ENCODE results near the gene ATP1A4. TPM values are rescaled to one million over a fixed set of nuclear protein-coding genes. Genes with fewer than 3 reads are reported as not detected.

Gene ATP1A4
- total RNA-seq, 1 donor from 2014 or later: not detected

DNA sequence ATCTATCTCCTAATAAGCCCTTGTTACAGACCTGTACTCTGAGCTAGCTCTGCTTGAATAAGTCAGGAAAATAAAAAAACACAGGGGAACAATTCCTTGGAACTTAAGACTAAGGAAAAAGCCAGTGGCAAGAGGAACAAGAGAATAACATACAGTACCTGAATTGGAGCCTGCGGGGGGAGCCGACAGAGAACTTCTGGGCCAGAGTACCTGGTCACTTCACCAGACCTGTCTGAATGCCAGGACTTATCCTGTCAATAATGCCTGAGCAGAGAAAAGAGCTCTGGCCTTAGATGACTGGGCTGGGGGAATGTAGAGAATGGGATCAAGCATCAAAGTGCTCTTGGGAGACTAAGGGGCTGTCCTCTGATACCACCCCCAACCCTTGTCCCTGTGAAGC, 68.9 kb downstream of the ATP1A4 start:
- DNase-seq (ENCODE audit: low spot score in 2 of 2): no peak
- no peak for FAIRE-seq

DNA sequence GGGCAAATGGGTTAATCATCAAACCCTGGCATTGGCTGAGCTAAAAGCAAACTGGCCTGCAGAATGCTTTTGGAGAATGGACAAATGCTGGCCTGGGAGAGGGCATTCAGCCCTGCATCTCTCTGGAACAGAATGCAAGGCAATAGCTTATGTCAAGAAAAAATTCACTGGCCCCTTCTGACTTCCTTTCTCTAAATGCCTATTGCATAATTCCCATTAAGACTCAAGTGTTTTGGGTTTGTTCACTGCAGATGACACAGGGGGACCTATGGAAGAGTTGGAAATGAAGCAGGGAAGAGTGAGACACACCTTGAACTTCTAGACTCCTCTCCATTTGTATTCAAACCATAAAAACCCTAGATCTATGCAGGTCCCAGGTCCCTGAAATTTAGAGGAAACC, 69.7 kb downstream of the ATP1A4 start:
- no peak for FAIRE-seq
- DNase-seq (ENCODE audit: low spot score in 2 of 2): no peak

DNA sequence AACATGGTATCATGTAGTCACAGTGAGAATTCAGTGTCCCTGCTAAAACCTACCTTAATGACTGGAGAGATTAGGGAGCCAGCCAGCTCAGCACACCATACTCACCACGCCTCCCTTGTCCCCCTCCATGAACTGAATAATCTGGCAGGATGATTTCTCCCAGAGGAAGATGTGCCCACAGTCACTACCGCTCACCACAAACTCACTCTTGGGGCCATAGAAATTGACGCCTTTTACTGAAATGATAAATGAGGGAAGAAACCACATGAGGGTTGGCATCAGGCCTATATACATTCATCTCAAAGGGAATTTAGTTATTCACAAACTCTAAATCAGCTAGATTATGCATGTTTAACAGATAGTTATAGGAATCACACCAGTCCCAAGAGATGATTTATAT, 71.1 kb downstream of the ATP1A4 start:
- no peak for FAIRE-seq
- DNase-seq (ENCODE audit: low spot score in 2 of 2): no peak

DNA sequence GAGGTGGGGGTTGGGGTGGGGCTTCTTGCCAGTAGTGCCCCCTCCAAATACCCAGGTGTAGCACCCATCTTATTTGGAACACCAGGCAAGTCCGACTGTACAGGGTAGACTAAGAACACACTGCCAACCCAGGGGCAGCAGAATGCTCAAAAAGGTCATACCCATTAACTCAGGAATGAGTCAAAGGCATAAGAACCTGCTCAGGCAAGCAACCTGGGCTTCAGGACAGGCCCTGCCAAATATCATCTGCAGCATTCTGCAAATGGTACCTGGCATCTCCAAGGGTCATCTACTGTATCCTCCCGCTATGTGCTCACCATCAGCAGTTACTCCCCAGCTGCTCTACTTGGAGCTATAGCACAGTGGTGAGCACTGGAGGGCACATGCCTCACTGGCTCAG, 73.2 kb downstream of the ATP1A4 start:
- FAIRE-seq (no peak), DNase-seq (ENCODE audit: low spot score in 2 of 2) (no peak)

DNA sequence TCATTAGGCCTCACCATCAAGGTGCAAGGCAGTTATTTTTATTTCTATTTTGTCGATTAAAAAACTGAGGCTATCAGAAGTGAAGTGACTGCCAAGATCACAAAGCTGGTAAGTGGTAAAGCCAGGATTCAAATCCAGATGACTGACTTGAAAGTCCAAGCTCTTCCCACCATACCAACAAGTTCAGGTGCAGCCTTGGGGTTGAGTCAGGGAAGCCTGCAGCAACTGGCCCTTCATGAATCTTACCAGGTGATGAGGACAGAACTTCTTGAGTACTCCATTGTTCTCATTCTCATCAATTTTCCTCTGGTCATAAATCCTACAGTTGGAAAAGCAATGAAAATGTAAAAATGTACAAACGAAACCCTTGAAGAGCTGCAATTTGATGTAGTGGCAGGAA, 73.9 kb downstream of the ATP1A4 start:
- FAIRE-seq: no peak
- no peak for DNase-seq (ENCODE audit: low spot score in 2 of 2)

DNA sequence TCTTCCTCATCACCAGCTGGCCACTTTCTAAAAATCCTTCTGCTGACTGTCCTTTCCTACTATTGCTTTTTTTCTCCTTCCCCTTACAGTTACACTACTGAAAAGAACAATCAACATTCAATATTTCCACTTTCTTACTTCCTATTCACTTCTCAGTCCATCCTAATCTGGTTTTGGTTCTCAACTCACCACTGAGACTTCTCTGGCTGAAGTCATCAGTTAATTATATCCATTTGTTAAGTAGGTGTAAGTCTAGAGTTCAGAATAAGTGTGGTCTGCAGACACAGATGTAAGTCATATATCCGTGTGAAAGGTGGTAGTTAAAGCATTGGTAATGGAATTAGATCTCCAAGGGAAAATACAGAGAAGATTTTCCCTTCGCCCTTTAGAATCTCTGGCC, 75.2 kb downstream of the ATP1A4 start:
- no peak for DNase-seq (ENCODE audit: low spot score in 2 of 2)
- no peak for FAIRE-seq

DNA sequence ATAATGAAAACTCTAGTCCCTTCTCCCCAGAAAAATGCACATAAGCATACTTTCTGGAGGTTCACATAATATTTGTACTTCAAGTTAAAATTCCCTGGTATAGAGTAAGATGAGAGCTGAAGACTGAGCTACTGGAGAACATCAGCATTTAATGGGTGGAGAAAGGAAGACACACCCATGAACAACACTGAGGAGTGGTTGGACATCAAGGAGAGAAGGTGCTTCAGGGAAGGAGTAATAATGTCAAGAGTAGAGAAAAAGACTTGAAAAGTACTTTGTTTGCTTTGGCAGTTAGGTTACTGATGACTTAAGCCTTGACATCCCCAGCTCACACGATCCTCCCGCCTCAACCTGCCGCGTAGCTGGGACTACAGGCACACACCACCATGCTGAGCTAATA, 75.6 kb downstream of the ATP1A4 start:
- FAIRE-seq (no peak), DNase-seq (ENCODE audit: low spot score in 2 of 2) (no peak)

DNA sequence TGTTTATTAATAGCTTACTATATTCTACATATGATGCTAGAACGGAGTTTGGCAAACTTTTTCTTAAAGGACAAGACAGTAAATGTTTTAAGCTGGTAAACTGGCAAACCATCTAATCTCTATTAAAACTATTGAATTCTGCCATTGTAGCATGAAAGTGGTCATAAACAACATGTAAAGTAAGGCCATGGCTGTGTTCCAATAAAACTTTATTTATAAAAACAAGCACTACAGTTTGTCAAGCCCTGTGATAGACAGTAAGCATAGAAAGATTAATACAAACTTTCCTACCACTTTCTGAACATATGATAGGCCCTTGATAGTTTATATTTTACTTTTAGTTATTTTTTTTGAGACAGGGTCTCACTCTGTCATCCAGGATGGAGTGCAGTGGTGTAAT, 76.2 kb downstream of the ATP1A4 start:
- FAIRE-seq (no peak), DNase-seq (ENCODE audit: low spot score in 2 of 2) (no peak)

DNA sequence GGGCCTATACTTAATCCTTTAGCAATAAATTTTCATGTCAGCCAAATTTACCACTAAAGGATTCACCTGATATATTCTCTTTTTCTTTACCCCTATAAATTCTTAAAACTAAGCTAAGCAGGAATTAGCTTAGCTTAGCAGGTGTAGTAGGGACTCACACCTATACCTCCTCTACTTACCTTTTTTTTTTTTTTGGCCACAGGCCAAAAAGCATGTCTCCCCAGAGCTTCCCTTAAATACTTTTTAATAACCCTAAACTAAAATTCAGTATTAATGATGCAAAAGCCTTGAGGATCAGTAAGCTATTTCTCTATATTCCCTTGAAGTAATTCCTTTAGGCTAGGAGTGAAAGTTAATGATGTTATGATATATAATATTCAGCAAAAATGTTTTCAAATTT, 77.0 kb downstream of the ATP1A4 start:
- no peak for DNase-seq (ENCODE audit: low spot score in 2 of 2)

DNA sequence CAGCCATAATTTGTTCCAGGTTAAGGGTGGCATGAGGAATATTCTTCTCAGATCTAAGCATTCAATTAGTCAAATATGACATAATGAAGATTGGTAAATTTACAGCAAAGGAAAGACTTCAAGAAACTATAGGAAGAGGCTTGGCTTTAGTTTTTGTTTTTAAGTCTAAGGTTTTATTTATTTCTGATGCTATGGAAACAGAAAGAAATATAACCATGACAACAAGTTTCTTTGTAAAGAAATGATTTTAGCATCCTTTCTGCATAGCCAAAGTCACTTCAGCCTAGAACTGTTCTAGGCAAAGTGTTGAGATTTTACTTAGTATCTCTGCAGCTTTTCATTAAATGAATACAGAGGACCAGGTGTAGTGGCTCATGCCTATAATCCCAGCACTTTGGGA, 81.5 kb downstream of the ATP1A4 start:
- no peak for FAIRE-seq
- no peak for DNase-seq (ENCODE audit: low spot score in 2 of 2)

More for the DNA sequence above, 77.0 kb downstream of the ATP1A4 start:
- no peak for FAIRE-seq

Other genes starting within 250 kb of the ATP1A4 start
- 18.8 TPM for gene TAGLN2, start 226.1 kb upstream of the ATP1A4 start, total RNA-seq
- gene IGSF9, start 206.0 kb upstream of the ATP1A4 start, total RNA-seq: 5.3 TPM
- gene SLAMF9, start 197.4 kb upstream of the ATP1A4 start, total RNA-seq: not detected
- 7.7 TPM for gene PIGM, start 119.6 kb upstream of the ATP1A4 start, total RNA-seq
- 1.6 TPM for gene KCNJ10, start 81.4 kb upstream of the ATP1A4 start, total RNA-seq
- gene KCNJ9, start 70.1 kb upstream of the ATP1A4 start, total RNA-seq: 11.4 TPM
- gene IGSF8, start 53.0 kb upstream of the ATP1A4 start, total RNA-seq: 48.5 TPM
- 45.7 TPM for gene ATP1A2, start 35.8 kb upstream of the ATP1A4 start, total RNA-seq
- gene CASQ1, start 39.0 kb downstream of the ATP1A4 start, total RNA-seq: 4.9 TPM
- gene PEA15, start 53.8 kb downstream of the ATP1A4 start, total RNA-seq: 84.4 TPM
- gene DCAF8, start 110.9 kb downstream of the ATP1A4 start, total RNA-seq: 38.3 TPM
- 24.1 TPM for gene PEX19, start 133.5 kb downstream of the ATP1A4 start, total RNA-seq
- gene COPA, start 191.6 kb downstream of the ATP1A4 start, total RNA-seq: 161 TPM
- 24.5 TPM for gene NCSTN, start 191.8 kb downstream of the ATP1A4 start, total RNA-seq
- gene NHLH1, start 215.5 kb downstream of the ATP1A4 start, total RNA-seq: 0.41 TPM
- gene VANGL2, start 249.0 kb downstream of the ATP1A4 start, total RNA-seq: 11.0 TPM

Data from frontal cortex (tissue), 4 donors.